Measurements from ENCODE around the gene FRMD8. TPM values are rescaled to one million over a fixed set of nuclear protein-coding genes. Genes with fewer than 3 reads are reported as not detected.

FRMD8 gene
- total RNA-seq, 6 experiments from 2014 or later = 22.4 to 28.5 (median 27.1) TPM

DNA sequence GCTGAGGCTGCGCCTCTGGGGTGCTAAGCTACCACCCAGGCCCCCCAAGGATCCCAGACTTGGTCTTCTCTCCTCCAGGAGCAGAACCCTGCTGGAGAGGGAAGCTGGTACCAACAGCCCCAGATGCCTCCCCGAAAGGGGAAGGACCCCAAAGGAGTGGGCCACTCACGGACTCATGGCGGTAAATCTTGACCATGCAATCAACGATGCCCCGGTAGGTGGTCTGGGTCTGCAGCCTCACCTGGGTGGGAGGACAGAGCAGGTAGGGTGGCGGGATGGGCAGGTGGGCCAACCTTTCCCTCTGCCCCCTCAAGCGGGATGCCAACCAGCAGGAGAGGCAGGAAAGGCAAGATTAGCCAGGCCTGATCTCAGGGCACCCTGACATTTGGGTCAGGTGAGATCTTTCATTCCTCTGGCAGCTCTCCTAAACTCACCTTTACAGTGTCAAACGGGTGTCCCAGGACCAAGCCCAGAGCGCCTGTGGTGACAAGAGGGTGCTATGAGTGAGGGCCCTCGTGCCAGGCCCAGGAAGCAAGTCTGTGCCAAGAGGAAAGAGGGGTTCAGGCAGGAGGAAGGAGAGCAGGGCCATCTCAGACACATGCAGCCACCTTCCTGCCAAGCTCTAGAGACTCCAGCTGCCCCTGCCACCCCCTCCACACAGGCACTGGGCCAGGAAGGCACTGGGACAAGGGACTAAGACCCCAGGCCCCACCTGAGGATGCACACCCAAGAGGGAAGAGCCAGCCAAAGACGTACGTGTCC, 6.6 kb upstream of the FRMD8 start:
- TF ChIP-seq, protein P1, sequence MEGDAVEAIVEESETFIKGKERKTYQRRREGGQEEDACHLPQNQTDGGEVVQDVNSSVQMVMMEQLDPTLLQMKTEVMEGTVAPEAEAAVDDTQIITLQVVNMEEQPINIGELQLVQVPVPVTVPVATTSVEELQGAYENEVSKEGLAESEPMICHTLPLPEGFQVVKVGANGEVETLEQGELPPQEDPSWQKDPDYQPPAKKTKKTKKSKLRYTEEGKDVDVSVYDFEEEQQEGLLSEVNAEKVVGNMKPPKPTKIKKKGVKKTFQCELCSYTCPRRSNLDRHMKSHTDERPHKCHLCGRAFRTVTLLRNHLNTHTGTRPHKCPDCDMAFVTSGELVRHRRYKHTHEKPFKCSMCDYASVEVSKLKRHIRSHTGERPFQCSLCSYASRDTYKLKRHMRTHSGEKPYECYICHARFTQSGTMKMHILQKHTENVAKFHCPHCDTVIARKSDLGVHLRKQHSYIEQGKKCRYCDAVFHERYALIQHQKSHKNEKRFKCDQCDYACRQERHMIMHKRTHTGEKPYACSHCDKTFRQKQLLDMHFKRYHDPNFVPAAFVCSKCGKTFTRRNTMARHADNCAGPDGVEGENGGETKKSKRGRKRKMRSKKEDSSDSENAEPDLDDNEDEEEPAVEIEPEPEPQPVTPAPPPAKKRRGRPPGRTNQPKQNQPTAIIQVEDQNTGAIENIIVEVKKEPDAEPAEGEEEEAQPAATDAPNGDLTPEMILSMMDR (IDR thresholded peaks at IDR 0.05) = no peak
- no peaks in the 10 kb centered on the region for H3K36me3 Mint-ChIP-seq (ENCODE audit: low read depth)
- H3K27me3 Mint-ChIP-seq (ENCODE audit: insufficient read depth) = no peaks in the 10 kb centered on the region
- H3K9me3 Mint-ChIP-seq = no peaks in the 10 kb centered on the region
- H3K27ac Mint-ChIP-seq = 0 out of 2 replicates have a peak overlapping the region, but pooled peaks have one; percentile 40
- DNase-seq = no peak
- no peak overlapping the region for H3K4me3 Mint-ChIP-seq
- H3K4me1 Mint-ChIP-seq (ENCODE audit: low read depth) = peaks cover 35% of the 10 kb centered on the region

DNA sequence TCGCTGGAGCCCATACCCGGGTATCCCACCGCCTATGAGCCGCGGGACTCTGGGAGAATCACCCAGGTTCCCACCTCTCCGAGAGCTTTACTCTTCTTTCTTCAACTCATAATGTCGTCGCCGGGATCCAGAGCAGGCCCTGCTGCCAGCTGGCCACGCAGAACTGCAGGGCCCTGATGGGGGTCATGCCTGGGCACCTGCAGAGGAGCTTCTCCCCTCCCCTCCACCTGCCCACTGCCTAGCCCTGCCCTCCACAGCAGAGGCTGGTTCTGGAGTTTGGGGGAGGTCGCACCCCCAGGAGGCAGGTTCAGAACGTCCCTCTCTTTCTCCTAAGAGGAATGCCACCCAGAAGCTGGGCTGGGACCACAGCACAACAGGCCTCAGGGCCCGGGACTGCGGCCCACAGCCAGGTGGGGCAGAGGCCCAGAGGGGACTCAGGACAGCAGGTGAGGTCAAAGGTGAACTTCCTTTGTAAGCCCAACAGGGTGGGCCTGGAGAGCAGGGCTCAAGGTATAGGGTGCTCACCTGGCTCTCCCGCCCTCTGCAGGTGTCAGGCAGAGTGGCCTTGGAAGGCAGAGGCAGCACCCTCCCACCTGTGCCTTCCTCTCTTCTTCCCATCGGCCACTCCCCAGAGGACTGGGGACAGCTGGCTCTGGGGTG, 5.8 kb upstream of the FRMD8 start:
- no peaks in the 10 kb centered on the region for H3K9me3 Mint-ChIP-seq
- TF ChIP-seq, protein P1 (IDR thresholded peaks at IDR 0.05) = 0 out of 2 replicates have a peak, but pooled peaks have one; percentile 12
- H3K27me3 Mint-ChIP-seq (ENCODE audit: insufficient read depth) = no peaks in the 10 kb centered on the region
- H3K4me3 Mint-ChIP-seq = no peak overlapping the region
- H3K36me3 Mint-ChIP-seq (ENCODE audit: low read depth) = no peaks in the 10 kb centered on the region
- no peak for DNase-seq
- H3K4me1 Mint-ChIP-seq (ENCODE audit: low read depth) = peaks cover 42% of the 10 kb centered on the region
- H3K27ac Mint-ChIP-seq = 0 out of 2 replicates have a peak overlapping the region, but pooled peaks have one; percentile 40

DNA sequence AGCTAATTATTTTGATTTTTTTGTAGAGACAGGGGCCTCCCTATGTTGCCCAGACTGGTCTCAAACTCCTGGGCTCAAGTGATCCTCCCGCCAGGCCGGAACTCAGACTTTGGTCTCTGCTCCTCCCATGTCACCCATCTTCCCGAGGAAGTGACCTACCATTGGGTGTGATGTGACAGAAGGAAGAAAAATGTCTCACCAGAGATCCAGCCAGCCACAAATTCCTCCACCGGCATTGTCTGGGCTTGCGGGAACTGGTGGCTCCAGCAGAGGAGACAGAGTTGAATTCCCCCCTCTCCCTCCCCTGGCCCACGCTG, 4.8 kb upstream of the FRMD8 start:
- no peaks in the 10 kb centered on the region for H3K27me3 Mint-ChIP-seq (ENCODE audit: insufficient read depth)
- DNase-seq = peak; percentile 74
- H3K4me3 Mint-ChIP-seq = peak overlapping the region; percentile 84
- H3K36me3 Mint-ChIP-seq (ENCODE audit: low read depth) = no peaks in the 10 kb centered on the region
- TF ChIP-seq, protein P1 (IDR thresholded peaks at IDR 0.05) = no peak
- H3K27ac Mint-ChIP-seq = peak overlapping the region; percentile 97
- no peaks in the 10 kb centered on the region for H3K9me3 Mint-ChIP-seq
- peaks cover 43% of the 10 kb centered on the region for H3K4me1 Mint-ChIP-seq (ENCODE audit: low read depth)

DNA sequence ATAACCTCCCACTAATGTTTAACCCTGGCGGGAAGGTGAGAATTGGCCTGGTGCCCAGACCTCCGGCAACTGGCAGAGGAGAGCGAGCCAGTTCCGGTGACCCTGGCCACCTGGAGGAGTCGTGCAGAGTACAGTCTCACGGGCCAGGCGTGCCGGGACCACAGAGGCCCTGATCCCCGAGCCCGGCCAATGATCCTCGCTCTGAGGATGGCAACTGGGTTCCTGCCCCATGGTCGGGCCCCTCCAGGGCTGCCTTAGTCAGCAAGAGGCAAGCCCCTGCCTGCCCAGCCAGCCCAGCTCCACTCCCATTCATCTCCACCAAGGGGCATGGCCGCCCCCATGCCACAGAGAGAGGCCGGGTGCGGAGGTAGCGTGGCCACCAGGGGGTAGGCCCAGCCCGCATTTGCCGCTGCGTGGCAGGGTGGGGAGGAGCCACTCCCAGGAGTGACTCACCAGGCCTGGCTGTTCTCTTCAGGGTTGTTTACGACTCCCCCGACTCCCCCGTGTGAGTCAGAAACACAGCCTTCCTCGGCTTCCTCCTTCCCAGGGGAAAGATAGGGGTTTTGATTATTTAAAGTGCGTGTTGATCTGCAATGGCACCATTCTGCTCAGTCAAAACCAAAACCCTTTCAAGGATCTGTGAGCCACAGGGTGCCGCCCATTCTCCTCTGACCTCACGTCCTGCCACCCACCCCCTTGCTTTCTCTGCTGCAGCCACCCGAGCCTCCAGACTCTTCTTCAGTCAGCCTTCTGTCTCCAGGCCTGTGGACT, 4.2 kb upstream of the FRMD8 start, which contains the start of gene SLC25A45:
Gene SLC25A45, minus strand, starts transcription at position 614 of the 771 bp plus-strand sequence. CDS start 695 bp downstream, outside the sequence.
- Mint-ChIP-seq H3K4me1 (ENCODE audit: low read depth) (peaks cover 43% of the 10 kb centered on the region), H3K27me3 (ENCODE audit: insufficient read depth) (no peaks in the 10 kb centered on the region), H3K36me3 (ENCODE audit: low read depth) (no peaks in the 10 kb centered on the region), H3K9me3 (no peaks in the 10 kb centered on the region), H3K4me3 (peak within 1 kb of the TSS; percentile 84), H3K27ac (peak within 1 kb of the TSS; percentile 97)
- DNase-seq = peak; percentile 98
- TF ChIP-seq, protein P1 (IDR thresholded peaks at IDR 0.05) = peak; percentile 91

DNA sequence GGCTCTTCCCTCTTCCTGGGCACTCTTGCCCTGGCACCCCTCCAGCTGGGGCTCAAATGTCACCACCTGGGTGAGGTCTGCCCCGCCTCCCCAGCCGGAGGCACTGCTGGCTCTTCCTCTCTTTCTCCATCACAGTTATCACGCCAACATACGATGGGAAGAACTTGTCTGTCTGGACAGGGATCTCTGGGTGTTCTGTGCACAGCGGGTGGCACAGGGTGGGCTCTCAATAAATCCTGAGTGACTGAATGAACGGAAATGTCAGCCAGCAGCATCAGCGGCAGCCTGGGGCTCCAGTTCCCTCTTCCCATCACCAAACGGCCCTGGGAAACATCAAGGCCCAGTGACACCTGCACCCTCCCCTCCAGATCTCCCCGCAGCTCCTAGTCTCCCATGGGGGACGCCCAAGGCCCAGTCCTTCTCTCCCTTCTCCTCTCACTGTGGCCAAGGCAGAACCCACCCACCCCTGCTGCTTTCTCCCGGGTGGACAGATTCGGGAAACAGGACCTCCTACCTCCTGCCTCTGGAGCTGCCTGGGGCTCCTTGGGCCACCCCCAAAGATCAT, 3.6 kb upstream of the FRMD8 start:
- peaks cover 43% of the 10 kb centered on the region for H3K4me1 Mint-ChIP-seq (ENCODE audit: low read depth)

More for the DNA sequence above, 3.6 kb upstream of the FRMD8 start:
- TF ChIP-seq, protein P1 (IDR thresholded peaks at IDR 0.05) = no peak
- no peak for DNase-seq
- no peaks in the 10 kb centered on the region for H3K9me3 Mint-ChIP-seq
- H3K4me3 Mint-ChIP-seq = peak overlapping the region; percentile 84
- no peaks in the 10 kb centered on the region for H3K27me3 Mint-ChIP-seq (ENCODE audit: insufficient read depth)
- peak overlapping the region; percentile 97 for H3K27ac Mint-ChIP-seq
- no peaks in the 10 kb centered on the region for H3K36me3 Mint-ChIP-seq (ENCODE audit: low read depth)

Data from HFFc6 (cell line).